ENCODE data around the gene FAM53A.

DNA sequence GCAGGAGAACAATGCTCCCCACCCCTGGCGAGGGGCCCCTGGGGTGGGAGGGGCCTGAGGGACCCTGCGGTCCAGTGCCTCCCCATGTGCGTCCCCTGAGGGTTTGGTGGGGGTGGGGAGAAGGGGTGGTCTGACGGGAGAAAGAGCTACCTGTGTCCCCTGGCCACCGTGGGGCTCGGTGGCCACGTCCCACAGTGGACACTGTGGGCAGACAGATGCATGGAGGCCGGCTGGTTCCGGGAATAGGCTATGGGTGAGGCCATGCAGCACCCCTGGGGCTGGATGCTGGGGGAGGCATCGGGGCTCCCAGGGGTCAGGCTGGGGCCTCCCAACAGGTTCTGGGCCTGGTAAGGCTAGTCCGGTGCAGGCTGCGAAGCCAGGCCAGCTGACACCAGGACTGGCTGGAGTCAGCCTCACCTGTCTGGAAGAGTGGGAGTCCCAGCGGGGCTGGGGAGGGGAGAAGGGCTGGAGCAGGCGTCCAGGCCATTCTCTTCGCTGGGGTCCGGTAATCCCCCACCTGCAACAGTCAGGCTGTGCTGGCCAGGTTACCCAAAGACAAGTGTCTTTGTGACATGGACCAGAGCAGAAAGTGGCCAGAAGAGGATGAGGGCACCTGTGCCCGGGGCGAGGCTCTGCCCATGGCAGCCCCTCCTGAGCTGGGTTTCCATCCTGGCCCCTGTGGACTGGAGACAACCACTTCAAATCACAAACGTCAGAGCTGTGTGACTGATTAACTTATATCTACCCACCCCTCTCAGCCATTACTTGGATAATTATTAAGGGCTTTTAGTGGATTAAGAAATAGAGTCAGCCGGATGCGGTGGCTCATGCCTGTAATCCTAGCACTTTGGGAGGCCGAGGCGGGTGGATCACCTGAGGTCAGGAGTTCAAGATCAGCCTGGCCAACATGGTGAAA, 1.4 kb upstream of the FAM53A start:
- TF ChIP-seq GATA2 (IDR thresholded peaks at IDR 0.05; ENCODE audit: low read depth, low read length) (no peak), GATA3 (IDR thresholded peaks at IDR 0.05; ENCODE audit: low read depth, low read length) (no peak)
